Measurements from ENCODE around the gene FOXJ1.

DNA sequence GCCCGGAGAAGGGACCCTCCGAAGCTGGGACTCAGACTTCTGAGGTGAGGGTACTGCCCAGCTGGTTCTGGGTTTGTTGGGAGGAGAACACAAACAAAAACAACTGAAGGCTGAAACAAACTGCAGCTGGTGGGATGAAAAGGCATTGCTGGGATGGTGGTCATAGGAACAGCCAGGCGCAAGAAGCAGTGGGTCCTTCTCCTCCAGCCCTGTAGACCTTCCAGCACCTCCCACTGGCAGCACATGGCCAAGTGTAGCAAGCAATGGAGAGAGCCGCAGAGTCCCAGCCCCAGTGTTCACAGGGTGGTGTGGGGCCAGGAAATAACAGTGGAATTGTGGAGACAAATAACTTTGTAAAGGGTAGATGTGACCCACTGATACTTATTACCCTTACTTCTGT is 48.7 kb upstream of the FOXJ1 start:
- TF ChIP-seq, protein P1, sequence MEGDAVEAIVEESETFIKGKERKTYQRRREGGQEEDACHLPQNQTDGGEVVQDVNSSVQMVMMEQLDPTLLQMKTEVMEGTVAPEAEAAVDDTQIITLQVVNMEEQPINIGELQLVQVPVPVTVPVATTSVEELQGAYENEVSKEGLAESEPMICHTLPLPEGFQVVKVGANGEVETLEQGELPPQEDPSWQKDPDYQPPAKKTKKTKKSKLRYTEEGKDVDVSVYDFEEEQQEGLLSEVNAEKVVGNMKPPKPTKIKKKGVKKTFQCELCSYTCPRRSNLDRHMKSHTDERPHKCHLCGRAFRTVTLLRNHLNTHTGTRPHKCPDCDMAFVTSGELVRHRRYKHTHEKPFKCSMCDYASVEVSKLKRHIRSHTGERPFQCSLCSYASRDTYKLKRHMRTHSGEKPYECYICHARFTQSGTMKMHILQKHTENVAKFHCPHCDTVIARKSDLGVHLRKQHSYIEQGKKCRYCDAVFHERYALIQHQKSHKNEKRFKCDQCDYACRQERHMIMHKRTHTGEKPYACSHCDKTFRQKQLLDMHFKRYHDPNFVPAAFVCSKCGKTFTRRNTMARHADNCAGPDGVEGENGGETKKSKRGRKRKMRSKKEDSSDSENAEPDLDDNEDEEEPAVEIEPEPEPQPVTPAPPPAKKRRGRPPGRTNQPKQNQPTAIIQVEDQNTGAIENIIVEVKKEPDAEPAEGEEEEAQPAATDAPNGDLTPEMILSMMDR (IDR thresholded peaks at IDR 0.05): no peak
- TF ChIP-seq POLR2AphosphoS5 (IDR thresholded peaks at IDR 0.05) (no peak), POLR2A (IDR thresholded peaks at IDR 0.05) (no peak)
